ENCODE data around the gene EED. TPM values are rescaled to one million over a fixed set of nuclear protein-coding genes. Genes with fewer than 3 reads are reported as not detected.

Gene EED
- total RNA-seq, 1 donor from 2014 or later, result 62.7 TPM

DNA sequence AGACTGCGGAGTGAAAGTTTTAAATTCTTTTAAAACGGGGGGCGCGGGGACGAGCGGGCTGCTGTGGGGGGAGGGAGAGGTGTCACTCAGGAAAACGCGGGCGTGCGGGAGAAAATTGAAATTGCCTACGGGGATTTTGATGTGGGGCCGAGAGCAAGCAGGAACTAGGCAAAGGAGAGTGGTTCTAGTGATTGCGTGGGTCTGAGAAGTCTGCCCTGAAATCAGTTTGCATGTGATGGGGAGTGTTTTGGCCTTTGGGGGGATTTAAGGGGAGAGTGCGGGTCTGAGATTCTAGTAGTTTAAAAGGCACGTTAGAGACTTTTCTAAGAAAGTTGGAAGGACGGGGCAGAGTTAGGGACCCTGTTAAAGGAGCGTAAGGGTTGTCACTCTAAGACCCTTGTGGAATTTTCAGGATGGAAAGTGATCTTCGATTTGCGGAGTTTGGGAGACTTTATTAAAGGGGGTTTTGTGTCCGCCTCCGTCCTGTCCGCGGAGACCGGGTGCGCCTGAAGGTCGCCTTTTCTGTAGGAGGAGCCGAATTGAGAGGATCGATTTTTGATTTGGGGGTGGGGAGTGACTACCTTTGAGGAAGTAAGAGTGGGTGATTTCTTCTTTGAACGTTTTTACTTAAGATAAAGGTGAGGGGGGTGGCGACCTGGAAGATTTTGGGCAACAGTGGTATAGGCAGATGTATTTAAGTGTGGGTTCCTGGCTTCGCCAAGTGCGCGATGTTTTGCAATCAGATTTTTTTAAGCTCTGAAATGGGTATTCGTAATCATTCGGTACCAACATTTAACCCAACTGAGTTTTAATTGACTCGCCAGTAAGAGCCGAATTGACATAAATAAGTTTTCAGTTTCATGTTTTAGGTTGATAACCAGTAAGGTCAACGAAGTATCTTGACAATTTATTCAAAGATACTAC lies 1.1 kb downstream of the EED start:
- intact Hi-C loops (cut with micrococcal nuclease), result loop anchor here (1.0 to 5.0 kb wide), 9 partner anchors 27 to 617 kb away; partner anchors contain the start of genes CCDC83, HIKESHI, PICALM and TMEM126A

DNA sequence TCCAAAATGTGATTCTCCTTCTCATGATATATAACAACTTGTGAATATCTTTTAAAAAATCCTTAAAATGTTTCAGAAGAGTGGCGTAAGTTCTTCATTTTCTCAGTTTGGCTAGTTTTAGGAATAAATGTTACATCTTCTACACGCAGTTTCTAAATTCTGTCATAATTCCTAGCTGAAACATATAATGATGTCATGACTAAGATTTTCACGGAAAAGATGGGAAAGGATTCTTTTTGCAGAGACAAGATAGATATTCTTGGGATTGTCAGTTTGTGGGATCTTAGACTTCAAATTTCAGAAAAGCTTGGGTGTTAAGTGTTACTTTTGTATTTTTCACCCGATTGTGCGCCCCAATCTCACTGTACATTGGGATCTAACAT lies 1.7 kb downstream of the EED start:
- intact Hi-C loops (cut with micrococcal nuclease), result loop anchor here (5.0 kb wide), 1 partner anchor 599 kb away; the partner anchor contains the start of gene TMEM126A

DNA sequence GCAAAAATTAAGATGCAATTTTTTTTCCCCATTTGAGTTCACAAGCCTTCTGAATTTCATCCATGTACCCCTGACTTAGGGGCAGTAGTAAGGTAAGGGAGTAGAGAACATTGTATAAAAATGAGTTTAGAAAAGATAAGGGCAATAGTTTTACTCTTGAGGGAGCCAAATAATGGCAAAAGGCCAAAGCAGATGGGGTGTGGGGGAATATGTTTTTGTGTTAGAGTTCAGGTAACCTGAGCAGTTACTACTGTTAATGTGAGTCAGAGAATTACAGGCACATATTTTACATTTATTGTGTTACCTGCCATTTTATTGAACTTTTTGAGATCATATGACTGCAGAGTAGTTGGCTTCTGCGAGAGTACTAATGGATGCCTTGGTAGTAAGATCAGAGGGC lies 3.1 kb downstream of the EED start:
- intact Hi-C loops (cut with micrococcal nuclease), result loop anchor here (5.0 kb wide), 1 partner anchor 600 kb away; the partner anchor contains the start of gene TMEM126A

DNA sequence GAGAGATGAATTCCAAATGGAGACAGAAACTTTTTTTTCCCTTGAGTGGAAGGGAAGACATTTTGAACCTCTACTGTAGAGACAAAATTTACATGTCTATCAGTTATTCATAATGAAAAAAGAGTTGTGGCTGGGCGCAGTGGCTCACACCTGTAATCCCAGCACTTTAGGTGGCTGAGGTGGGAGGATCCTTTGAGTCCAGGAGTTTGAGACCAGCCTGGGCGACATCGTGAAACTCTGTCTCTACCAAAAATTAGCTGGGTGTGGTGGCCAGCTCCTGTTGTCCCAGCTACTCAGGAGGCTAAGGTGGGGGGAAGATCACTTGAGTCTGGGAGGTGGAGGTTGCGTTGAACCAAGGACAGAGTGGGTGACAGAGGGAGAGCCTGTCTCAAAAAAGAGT lies 4.1 kb downstream of the EED start:
- intact Hi-C loops (cut with micrococcal nuclease), result loop anchor here (5.0 kb wide), 1 partner anchor 601 kb away; the partner anchor contains the start of gene TMEM126A

DNA sequence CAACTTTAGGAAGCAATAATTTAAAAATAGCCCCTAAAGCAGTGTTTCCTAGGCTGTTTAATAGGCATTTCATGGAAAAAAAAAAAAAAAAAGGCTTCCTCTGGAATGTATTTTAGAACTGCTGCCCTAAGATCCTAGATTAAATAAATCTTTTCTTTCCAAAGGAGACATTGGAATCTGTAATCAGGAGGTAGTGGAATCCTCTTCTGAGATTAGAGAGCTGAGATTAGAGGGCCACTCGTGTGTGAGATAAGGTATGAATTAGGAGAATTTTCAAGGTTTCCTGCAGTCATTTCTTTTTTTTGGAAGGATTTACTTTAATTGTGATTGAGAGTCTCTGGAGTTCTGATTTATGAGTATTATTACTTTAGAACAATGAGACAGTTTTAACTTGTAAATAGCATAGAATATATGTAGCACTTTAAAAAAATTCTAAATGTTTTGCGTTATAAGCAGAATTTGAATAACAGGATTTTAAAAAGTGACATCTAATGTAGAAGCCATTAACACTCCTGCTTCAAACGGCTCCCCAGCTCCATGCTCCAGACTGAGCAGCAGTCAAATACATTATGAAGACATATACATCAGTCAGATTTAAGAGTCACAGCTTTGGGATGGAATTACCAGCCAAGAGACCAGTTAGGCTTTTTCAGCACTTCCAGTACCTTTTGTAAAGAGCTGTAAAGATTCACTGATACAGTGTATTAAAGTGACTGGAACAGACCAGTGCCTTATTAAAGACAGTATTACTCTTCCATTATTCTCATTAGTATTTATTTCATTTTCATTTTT lies 5.0 kb downstream of the EED start:
- intact Hi-C loops (cut with micrococcal nuclease), result loop anchor here (5.0 kb wide), 1 partner anchor 602 kb away; the partner anchor contains the start of gene TMEM126A

DNA sequence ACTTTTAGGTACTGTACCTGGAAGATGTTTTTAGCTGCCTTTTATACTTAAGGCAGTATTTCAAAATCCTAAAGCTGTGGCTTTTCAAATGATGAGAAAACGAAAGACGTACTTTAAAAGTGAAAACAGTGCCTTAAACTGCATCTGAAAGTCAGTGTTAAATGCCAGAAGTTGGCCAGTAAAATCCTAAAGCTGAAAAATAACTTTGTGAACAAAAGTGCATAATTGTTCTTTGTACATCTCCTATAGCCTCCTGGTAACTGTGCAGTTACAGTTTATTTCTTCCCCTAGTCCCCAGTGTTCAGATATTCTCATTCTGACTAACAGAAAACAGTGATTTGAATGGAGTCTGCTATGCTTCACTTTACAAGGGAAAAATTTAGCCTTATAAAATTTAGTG lies 6.8 kb downstream of the EED start:
- intact Hi-C loops (cut with micrococcal nuclease), result no loop called here

DNA sequence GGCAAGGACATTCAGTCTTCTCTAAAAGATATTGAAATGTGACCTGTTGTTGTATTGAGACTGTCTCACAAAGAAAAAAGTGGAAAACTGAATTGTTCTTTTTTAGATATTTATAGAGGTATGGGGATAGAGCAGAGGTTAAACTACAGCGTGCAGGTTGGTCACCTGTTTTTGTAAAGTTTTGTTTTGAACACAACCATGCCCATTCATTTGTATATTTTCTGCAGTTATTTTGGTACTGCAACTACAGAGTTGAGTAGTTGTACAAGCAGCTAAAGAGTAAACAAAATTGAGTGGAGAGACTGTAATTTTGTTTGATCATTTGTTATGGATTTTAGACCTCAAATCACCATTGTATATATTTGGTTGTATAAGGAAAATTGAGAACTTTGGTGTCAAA lies 11.3 kb downstream of the EED start:
- intact Hi-C loops (cut with micrococcal nuclease), result no loop called here

DNA sequence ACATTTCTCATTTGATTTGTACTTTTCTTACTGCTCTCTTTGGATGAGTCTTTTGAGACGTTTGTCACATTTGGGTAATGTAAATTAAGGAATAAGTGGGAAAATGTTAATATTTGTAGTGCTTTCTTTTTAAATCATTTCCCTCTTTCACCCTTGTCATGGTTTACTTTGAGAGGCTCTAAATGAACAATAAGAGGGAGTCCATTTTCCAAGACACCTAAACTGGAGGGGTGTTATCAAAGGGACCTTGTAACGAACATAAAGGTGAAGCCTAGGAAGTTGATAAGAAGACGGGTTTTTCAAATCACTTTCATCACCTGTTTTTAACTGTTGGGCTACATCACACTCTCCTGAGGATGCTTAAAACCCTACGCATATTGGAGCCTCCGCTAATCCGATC lies 12.1 kb downstream of the EED start:
- intact Hi-C loops (cut with micrococcal nuclease), result no loop called here

DNA sequence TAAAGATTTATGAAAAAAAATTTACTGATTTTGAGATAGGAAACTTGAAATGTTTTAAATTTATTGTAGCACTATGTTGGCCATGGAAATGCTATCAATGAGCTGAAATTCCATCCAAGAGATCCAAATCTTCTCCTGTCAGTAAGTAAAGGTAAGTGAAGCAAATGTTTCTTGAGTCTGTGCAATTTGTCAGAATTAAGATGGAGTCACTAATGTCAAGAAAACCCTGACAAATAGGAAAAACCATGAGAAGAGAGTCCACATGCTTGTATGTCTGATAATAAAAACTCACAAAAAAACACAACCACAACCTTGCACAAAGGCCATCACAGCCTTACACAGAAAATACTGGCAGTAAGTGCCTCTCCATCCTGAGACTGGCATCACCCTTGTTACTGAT lies 12.9 kb downstream of the EED start:
- intact Hi-C loops (cut with micrococcal nuclease), result no loop called here

DNA sequence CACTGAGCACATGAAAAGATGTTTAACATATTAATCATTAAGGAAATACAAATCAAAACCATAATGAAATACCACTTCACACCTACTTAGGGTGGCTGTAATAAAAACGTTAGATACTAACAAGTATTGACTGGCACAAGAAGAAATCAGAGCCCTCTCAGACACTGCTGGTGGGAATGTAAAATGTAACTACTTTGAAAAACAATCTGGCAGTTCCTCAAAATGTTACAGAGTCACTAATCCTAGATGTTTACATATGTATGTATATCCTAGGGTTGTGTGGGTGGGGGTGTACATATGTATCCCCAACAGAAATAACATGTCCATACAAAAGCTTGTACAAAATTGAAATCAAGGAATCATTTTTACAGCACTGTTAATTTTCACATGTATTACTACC lies 15.2 kb downstream of the EED start:
- intact Hi-C loops (cut with micrococcal nuclease), result no loop called here

DNA sequence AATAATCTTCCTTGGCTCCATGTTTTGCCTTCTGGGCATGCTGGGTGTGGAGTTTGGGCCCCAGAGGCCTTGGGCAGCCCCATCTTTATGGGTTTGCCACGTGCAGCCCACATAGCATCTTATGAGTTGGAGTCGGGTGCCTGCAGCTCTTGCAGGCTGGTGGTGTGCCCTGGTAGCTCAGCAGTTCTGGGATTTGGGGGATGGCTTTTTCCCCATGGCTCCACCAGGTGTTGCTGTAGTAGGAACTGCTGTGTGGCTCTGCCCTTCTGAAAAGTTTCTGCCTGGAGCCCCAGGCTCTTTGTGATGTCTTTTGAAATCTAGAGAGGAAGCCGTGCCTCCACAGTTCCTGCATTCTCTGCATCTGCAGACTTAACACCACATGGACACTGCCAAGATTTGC lies 16.8 kb downstream of the EED start:
- intact Hi-C loops (cut with micrococcal nuclease), result no loop called here

DNA sequence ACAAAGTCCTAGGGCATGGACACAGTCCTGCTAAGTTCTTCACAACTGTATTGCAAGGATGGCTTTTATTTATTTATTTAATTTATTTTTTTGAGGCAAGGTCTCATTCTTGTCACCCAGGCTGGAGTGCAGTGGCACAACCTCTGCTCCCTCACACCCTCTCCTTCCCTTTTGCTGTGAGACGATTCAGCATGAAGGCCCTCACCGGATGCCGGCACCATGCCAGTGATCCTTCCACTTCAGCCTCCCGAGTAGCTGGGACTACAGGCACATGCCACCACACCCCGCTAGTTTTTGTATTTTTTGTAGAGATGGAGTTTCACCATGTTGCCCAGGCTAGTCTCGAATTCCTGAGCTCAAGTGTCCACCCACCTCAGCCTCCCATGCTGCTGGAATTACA lies 17.8 kb downstream of the EED start:
- intact Hi-C loops (cut with micrococcal nuclease), result no loop called here

DNA sequence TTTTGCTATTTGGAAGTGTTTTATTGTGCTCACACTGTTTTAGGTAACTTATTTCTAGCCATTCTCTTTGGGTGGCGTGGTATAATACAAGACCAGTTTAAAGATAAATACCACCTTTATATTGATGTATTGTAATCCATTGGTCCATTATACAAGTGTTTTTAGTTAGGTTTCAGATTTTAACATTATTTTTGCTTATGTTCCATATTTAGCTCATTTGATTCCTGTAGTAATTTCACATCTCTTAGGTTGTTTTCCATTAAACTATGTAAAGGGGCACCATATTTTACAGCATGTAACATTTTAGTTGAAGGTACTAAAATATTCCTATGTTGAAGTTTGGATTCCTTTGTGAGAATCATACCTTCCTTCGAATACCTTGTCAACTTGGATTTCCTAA lies 20.1 kb downstream of the EED start:
- intact Hi-C loops (cut with micrococcal nuclease), result no loop called here

DNA sequence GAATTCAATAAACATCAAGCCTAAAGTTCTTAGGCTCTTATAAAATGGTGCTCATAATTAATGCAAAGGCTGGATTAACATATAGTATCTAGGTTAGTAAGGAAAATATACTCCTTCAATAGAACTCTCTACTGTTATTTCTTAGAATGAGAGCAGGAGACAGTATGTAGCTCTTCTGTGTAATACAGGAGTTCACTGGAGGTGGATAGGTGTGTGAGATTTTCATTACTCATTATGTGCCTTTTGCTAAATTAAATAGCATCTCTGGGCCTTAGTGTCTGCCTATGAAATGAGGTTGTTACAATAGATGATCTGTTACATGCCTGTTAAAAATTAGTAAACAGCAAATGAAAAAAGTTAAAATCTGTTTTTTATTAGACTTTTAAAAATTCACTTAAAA lies 20.6 kb downstream of the EED start:
- intact Hi-C loops (cut with micrococcal nuclease), result no loop called here

DNA sequence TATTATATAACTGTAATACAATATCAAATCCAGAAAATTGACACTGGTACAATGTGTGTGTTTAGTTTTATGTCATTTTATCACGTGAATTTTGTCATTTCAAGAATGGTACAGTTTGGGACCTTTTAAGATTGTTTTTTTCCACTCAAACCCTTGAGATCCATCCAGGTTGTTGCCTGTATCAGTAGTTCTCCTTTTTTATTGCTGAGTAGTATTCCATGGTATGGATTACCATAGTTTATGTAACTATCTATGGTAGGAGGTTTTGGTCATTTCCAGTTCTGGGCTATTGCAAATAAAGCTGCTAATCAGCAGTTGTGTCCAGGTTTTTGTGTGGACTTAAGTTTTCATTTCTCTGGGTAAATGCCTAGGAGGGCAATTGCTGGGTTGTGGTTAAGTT lies 25.1 kb downstream of the EED start:
- intact Hi-C loops (cut with micrococcal nuclease), result no loop called here

DNA sequence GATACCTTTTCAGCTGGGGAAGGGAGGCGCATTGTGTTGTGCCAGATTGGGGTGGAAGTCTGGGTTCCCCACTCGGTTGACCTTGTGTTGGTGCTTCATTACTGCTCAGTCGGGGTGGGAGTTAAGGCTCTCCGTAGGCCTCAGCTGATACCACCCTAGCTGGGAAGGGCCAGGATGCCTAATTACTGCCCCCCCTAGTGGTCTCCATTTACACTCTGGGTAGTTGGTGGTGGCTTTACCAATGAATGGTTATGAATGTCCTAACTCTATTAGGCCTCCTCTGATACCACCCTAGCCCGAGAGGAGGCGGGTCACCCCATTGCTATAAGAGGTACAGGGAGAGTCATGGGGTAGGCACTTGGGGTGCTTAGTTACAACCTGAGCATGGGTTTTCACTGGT lies 29.9 kb downstream of the EED start:
- intact Hi-C loops (cut with micrococcal nuclease), result no loop called here

DNA sequence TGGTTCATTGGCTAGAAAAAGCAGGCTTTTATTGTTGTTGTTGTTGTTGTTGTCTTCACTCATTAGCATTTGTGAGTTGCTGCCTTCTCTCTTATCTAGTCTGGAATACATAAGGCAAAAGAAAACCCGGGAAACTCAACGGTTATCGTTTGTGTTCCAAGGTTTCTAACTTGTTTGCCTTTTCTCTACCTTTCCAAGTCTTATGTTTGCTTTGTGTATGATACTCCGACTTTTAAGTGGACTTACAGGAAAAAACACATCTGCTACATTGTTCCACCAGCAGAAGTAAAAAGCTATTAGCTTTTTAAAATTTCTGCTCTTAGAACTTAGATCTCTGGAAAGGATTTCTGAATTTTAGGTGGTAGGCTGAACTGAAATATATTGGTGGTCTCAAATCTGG lies 30.4 kb downstream of the EED start:
- intact Hi-C loops (cut with micrococcal nuclease), result no loop called here

DNA sequence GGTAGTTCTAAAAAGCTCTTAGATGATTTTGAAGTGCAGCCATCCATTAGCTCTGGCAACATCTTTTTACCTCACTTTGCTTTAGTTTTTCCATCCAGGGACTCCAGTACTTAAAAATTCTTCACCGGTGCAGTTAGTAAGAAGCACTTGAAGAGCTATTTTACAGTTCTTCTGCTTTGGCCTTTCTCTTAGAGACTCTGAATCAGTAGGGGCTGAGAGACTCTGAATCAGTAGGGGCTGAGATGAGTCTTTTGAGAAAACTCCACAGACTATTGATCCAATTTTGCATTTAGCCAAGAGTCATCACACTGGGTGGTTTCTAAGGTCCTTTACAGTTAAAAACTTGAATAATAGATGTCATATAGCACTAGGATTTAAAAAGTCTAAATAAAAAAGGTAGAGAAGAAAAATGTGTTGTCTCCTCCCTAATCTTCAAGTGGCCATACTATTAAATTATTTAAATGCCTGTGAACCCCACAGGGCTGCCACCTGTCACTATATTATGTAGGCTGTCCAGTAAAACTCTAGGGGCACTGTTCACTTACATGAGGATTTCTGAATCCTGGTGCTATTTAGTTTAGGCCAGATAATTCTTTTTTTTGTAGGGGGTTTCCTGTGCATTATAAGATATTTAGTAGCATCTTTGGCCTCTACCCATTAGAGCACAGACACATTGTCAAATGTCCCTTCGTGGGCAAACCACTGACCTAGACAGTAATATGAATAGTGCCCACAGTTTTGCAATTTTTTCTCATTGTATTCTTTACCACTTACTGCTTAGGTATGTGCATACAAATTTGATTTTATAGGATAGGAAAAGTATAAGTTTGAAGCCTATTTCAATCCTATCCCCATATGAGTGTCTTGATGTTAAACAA lies 31.2 kb downstream of the EED start:
- intact Hi-C loops (cut with micrococcal nuclease), result no loop called here

DNA sequence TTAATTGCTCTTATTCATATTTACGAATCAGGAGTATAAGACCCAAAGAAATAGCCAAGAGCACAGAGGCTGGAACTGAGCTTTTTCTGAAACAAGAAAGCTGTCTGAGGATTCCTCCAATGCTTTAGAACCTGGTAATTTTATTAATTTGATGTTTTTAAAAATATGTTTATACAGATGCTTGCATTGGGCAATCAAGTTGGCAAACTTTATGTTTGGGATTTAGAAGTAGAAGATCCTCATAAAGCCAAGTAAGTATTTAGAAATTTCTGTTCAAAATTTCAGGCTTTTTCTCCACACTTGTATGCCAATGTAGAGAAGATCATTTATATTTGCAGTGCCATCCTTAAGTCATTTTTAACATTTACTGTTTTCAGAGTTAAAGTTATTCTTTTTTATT lies 33.2 kb downstream of the EED start:
- intact Hi-C loops (cut with micrococcal nuclease), result no loop called here

DNA sequence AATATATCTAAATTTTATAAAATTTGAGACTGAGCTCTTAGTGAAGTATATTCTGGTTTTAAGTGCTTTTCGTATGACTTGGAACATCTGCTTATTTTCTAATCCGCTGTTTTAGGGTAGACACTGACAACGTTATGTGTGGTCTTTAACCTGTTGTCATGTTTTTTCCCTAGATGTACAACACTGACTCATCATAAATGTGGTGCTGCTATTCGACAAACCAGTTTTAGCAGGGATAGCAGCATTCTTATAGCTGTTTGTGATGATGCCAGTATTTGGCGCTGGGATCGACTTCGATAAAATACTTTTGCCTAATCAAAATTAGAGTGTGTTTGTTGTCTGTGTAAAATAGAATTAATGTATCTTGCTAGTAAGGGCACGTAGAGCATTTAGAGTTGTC lies 33.7 kb downstream of the EED start:
- intact Hi-C loops (cut with micrococcal nuclease), result no loop called here

DNA sequence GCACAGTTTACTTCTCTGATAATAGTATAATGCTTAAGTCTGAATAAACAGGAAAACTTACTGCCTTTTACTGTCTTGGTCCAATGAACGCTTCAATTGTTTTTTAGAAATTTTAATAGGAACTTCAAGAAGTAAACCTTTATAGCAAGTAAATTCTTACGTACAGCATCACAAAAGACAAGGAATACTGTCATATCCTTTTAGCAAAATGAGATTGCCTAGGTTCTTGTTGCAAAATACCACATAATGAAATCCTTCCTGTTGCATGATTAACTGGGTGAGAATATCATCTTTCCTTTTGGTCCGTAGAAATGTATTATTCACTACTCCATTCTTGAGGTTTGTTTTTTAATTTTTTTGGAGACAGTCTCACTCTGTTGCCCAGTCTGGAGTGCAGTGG lies 35.2 kb downstream of the EED start:
- intact Hi-C loops (cut with micrococcal nuclease), result no loop called here

Measured in T-helper 2 cell treated with Interferon-gamma antibody and Interleukin-4, amounts not matched to agents 100 ng/mL and 5 ng/mL, for 36 hours (primary cell).